GM18520 (cell line): ENCODE measurements around the gene SCN1A.
"Not testable (repeated sequence)": the region's sequence is repeated elsewhere in the genome, so short reads cannot be mapped to it uniquely, and the experiment has no call there.

ENCODE experiments used
- ATAC-seq: cut with Tn5 transposase; IDR thresholded peaks from one replicate; pipeline ENCODE4 v1.9.1; 2021; ENCODE audit not compliant: unreplicated experiment

The SCN1A gene

DNA sequence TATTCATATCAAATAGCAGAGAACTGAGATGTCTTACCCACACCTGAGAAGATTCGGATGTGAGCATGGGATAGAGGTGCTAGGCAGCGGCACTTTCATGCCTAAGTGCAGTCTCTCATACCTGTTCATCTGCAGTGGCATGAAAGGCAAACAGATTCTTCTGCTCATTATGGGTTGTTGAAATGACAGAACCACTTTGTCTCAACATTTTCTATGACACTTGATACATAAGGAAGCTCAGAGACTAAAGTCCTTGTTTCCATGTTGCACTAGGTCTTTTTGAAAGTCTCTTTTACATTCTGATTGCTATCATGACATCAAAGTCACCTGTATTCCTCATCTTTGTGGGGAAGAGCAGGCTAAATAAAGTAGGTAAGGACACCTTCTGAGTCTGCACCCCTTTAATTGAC is 8.0 kb upstream of the SCN1A start:
- no peak for ATAC-seq

DNA sequence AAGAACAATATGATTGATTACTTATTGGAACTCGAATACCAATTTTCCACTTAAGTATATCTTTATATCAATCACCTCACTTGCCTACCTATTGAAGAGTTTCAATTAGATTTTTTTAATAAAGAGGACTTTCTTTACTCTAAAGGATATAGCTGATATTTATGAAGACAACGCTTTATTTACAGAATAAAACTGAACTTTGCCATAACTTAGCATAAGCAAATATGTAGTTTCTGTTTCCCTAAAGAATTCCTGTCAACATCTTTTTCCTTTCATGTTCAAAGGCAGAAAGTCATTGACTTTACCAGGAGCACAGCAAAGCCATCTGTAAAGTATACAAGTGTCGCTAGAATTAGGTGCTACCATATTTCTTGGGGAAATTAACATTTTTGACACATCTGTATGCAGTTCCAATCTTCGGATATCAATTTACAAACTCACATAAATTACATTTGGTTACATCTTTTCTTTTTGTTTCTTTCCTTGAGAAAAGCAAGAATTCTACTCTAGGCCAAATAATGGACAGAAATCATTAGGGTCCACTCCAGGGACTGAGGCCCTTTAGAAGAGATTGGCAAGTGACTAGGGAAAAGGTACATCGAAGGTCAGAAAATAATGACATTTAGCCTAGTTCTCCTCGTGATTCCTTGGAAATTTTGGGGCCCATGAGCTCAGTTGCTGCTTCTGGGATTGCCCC is 7.5 kb upstream of the SCN1A start:
- ATAC-seq = no peak

DNA sequence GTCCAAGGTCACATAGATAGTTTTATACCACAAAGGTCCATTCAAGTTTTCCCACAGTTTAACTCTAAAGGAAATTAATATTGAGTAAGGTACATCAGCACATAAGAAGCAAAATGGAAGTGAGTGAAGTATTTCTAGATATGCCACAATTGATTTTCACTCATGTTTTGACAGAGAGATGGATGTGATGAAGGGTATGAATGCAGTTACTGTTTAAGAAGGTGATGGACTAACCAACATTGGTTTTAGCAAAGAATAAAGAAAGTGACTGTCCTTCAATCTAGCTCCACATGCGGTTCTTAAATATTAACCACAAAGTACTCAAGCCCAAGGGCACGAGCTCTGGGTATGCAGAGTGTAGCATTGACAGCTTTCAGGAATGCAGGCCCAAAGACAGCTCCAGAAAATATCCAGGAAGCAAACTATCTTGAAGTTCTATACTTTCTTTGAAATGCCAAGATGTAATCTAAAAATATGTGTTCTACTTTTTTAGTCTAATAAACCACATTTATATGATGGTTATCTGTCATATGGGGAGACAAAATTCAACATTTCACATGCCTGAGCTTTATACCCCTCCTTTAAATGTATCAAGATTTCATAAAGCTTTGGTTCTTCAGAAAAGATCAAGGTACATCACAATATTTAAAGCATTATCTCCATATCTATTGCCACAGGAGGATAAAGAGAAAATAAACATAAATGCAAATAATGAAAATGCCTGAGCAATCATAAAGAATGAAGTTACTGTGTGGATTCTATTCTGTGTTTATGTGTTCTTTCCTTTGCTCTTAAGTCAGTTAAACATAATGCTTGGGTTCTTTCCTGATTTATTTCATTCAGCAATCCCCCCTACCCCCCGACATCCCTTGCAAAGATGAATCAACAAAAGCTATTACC is 6.7 kb upstream of the SCN1A start:
- ATAC-seq = no peak

DNA sequence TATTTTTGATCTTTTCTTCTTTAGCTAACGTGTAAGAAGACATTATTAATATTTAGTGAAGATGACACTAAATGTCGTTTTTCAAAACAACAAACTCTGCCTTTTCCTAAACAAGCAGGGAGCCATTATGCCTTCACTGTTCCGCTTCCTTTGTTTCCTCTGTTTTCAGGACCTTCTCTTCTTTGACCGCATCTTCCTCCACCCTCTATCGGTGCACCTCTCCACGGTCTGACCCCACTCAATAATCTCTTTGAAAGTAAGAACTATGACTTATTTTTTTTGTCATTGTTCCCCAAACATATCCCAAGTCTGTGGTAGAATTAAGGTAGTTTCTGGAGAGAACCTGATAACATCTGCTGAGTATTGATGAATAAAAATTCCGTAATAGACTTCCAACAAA is 5.8 kb upstream of the SCN1A start:
- no peak for ATAC-seq

DNA sequence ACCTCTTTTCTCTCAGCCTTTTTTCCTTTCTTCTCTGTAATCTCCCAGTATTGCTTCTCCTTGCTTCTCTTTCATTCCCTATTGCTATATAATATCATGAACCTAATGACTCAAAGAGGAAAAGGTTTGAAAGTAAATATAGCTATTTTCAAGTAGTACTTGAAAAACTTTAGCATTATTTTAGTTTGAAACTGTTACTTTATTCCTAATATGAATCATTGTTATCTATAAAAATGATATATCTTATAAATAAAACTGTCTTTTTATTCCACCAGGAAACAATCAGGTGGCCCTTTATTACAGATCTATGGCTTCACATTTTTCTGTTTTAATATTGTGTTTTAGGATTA is 311 bp upstream of the SCN1A start:
- ATAC-seq = no peak

DNA sequence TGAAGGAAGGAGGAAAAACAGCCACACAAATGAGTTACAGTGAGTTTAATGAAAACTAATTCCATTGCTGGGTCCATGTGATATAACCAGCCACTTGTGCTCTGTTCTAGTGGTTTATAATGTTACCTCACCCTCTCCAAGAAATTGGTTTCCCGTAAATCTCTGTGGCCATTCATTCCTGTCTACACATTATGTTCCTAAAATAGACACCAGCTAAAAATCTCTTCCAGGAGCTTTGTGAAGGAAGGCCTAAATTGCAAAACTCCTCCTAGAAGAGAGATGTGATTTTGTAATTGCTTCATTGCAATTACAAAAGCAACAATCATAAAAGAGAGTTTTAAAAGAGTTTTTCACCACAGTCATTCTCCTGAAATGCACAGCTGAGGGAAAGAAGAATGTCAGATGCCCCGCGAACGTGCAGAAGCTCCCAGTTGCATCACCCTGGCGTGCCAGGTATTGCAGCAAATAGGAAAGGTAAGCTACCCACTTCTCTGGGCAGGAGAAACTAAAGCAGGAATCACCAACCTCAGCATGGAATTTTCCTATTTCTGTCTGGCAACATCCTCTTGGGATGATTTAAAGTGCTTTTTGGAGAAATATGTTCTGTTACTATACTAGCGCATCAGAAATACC is 1.7 kb downstream of the SCN1A start:
- ATAC-seq = no peak

DNA sequence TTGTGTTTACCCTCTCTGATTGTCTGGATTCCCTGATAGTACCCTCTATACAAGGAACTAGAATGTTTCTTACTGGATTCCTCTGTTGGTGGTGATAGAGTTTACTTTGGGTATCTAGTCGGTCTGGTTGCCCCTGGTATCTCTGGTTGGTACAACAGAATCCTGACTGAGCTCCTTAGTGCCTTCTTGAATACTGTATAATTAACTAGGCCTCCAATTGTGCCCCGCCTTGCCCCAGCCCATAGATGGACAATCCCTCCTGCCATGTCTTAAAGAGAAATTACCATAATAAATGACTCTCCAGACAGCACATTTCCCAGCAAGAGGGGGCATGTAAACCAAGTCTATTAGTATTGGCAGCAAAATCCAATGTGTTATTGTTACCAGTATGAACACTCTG is 2.3 kb downstream of the SCN1A start:
- no peak for ATAC-seq

DNA sequence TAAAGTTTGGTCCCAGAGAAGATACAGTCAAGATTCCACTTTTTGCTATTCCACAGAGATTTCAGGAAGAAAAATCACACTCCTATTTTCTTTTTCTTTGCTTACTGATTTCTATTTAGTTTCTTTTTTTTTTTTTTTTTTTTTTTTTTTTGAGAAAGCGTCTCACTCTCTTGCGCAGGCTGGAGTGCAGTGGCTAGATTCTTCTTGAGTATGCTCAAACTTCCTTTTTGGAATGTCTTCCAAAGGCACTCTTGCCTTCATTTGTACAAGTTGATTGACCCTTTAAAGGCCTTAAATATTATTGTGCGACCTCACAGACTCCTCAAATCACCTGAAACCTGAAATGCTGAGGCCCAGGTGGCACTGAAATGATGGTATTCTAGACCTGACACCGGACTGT is 9.6 kb downstream of the SCN1A start:
- ATAC-seq = no peak

DNA sequence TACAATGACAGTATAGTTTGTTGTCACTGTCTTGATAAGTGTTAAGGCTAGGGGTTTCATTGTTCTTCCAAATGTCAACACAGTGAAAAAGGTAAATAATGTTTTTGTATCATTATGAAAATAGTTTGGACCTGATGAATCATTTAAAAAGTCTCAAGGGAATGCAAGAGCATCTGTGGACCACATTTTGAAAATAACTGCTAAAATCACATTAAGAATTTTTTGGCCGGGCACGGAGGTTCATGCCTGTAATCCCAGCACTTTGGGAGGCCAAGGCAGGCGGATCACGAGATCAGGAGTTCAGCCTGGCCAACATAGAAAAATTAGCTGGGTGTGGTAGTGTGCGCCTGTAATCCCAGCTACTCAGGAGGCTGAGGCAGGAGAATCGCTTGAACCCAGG is 10.3 kb downstream of the SCN1A start:
- ATAC-seq = no peak

DNA sequence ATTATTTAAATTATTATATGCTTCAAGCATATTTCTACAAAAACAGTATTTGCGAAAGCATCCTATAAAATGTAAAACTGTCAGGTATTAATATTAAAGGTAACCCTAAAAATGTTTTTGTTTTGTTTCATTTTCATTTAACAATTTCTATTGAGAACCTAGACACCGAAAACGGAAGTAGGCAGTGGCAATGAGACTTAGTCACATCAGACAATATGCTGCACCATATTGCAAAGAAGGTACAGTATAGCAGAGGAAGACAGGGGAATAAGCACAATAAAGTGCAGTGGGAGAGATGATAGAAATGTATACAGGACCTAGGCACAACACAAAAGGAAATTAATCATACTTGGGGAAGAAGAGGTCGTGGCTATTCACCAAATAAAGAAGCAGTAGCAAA is 12.2 kb downstream of the SCN1A start:
- ATAC-seq = no peak

DNA sequence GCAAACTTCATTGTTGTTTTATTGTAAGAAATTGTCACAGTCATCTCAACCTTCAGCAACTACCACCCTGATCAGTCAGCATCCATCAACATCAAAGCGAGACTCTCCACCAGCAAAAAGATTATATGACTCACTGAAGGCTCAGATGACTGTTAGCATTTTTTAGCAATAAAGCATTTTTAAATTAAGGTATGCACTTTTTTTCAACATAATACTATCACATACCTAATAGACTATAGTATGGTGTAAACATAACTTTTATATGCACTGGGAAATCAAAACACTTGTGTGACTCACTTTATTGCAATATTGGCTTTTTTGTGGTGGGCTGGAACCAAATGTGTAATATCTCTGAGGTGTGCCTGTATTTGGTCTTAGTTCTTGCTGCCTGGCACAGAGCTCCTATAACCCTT is 15.6 kb downstream of the SCN1A start:
- no peak for ATAC-seq

DNA sequence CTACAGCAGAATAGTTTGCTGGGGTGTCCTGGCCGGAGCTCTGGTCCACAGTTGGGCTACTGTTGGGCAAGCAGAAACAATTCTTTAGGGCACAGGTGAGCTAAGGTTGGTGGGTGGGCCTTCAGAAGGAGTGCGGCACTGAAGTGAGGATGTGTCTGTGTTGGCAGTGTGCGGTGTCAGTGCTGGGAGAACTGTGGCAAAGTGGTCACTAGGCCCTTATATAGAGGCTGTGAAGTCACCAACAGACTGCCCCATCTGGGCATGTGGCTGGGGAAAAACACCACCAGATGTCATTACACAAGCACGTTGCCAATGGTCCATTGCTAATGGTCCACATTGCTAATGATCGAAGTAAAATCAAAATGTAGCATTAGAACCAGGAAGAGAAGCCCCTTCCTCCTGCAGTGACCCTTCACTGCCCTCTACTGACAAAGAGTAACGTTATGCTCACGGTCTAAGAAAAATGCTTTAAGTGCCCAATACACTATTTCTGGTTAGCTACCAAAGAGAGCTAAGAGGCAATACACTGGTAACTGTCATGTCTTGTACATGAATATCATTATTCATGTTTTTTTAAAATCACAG is 21.3 kb downstream of the SCN1A start:
- no peak for ATAC-seq

DNA sequence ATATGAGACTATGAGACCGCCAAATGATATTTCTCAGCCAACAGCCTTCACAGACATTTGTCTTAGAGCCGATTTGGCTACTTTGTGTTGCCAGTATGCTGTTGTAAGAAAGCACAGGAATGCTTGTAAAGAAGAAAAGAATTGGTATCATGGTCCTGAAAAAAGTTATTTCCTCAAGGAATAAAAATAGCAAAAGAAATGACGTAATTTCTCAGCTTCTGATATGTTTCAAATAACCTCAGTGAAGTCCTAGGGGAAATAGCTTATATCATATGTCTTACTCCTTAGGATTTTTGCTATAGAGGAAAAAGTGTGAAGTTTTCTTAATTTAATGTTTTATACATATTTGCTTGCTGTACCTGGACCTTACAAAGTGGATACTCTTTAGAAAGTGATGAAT is 23.0 kb downstream of the SCN1A start:
- no peak for ATAC-seq

DNA sequence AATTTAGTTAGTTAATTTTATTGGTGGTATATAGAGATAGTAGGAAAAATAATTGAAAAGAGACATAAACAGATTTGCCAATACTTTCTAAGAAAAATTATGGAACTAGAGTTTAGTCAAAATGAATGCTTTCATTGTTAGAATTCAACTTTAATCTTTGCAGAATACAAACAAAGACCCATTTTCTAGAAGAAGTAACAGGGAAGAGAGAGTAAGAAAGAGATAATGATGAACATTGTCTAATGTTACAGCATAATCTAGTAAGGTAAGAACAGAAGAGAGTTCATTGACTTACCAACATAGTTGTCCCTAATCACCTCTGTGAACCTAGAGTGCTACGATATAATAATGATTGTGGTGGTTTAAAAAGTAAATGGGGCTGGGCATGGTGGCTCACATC is 23.7 kb downstream of the SCN1A start:
- no peak for ATAC-seq

DNA sequence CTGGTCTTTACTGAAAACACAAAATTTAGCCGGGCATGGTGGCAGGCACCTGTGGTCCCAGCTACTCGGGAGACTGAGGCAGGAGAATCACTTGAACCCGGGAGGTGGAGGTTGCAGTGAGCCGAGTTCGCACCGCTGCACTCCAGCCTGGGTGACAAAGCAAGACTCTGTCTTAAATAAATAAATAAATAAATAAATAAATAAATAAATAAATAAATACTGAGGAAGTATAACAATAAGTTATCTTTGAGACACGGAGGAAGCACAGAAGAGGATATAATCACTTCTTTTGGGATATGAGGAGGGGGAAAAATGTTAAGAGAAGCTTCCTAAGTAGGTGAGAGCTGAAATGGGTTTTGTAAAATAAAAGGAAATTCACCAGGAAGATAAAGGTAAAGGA is 24.5 kb downstream of the SCN1A start:
- not testable (repeated sequence) for ATAC-seq

DNA sequence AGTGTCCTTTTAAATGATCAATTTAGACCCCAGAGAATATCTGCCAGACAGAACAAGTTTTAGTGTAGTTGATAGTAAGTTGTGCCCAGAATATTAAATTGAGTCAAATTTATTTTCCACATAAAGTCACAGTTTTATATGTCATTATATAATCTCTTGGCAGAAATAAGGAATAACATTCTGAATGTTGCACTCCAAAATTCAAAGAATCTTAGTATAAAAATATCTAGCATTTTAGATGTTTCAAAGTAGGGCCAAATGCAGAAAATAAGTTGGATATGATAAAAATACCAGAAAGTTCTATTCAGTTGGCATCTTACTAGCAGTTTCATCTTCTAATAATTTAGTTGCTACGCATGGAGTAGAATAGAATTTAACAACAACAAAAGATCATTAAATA is 33.5 kb downstream of the SCN1A start:
- ATAC-seq = no peak

DNA sequence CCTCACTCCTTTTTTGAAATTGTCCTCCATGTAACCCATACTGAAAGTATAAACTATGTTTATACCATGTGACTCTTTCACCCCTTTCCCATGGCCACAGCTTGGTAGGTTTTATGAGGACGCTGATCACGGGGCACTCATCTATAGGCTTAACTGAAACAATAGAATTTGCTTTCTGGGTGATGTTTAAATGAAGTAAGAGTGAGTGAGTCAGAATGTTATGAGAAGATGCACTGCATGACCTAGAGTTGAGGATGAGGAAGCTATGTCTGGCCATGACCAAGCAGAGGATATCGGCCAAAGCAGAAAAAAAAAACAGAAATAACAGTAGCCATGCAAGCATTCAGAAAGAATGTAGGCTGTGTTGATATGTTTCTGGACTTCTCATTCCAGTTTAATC is 34.9 kb downstream of the SCN1A start:
- no peak for ATAC-seq

DNA sequence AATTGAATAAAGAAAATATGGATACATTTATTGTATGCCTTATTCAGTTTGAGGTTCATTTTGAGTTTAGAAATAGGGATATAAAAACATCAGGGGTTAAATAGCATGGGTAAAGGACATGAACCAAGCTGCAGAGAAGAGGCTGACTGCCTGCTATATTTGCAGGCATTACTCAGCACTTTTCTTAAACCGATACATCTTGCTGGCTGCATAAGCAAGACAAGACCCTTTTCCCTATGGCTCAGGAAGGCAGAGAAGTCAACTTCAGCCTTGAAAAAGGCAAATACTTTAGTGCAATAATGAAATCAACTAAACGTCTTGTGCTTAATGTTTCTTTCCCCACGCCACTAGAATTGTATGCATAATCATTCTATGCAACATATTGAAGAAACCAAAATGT is 36.4 kb downstream of the SCN1A start:
- no peak for ATAC-seq

DNA sequence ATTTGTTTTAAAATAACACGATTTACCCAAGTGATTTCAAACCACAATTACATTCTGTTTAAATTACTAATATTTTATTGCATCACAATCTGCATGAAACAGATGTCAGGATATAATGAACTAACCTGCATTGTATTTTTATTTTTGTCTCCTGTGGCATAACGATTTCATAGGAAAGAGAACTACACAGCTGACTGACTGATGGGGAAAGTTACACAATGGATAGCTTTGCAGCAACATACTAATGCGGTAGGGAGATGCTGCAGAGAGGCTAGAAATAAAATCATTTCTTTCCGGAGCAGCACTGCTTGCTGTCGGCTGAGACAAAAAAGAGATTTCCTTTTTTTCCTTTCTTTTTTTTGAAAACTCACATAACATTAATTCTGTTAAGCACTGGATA is 36.9 kb downstream of the SCN1A start:
- ATAC-seq = no peak

DNA sequence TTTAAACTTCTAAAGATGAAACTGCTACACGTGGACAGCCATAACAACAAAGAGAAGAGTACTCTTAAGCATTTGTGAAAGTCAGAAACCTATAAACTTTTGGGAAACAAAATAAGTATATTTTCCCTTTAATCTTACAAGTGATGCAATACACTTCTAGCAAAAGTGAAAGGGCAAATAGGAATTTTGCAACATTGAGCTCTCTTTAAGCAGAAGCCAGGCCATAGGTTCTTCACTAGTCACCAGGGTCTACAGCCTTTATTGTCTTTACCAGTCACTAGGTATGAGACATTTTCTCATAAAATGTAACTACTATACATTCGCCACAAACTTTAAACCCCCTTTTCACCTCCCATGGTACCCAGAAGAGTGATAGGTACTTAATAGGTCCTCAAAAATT is 37.5 kb downstream of the SCN1A start:
- ATAC-seq = no peak

DNA sequence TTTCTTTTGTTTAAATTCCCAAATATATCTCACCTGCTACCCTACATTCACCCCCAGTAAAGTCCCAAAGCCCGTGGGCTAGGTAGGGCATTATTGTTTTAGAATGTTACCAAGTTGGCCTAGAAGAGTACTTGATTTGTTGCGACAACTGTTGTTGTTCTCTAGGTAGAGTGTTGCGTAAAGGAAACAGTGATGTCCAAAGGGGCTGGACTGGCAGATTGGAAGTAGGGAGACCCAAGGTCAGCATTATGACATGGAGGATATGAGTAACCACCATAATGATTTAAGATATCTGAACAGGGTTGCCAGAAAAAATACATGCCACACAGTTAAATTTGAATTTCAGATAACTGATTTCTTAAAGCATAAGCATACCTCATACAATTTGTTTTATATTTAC is 39.2 kb downstream of the SCN1A start:
- no peak for ATAC-seq

DNA sequence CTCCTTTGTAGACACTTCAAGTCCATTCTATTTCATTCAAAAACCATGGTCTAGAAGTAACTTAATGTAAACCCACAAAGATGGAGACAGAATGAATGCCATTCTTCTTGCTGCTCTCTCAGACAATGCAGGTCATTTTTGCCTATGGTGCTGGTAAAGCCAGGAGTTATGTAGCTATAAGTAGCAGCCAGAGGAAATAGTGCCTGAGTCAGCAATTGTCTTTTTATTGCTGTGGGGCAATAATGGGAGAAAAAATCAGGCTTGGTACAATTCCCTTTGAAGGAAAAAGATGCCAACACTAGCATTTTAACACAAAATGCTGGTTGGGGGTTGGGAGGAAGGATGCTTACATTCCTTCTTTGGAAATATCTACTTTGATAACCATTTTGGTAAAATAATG is 43.5 kb downstream of the SCN1A start:
- ATAC-seq = no peak
